Esophagus squamous epithelium (tissue), 5 donors: Measurements from ENCODE around the gene ARHGDIA. TPM values are rescaled to one million over a fixed set of nuclear protein-coding genes. Genes with fewer than 3 reads are reported as not detected.

ENCODE experiments used
- DNase-seq: peaks from one replicate; lab custom pipeline; 2025; lab: John Stamatoyannopoulos, UW
- H3K27ac ChIP-seq, 4 donors: fragments of 200-600 bp; sonication (generic); one replicate each; pipeline ENCODE4 v1.5.1; 2016 to 2019; ENCODE audit warnings: mild to moderate bottlenecking in 1 of 4
- H3K27me3 ChIP-seq, 4 donors: fragments of 200-600 bp; sonication (generic); 1 replicate in 3 of 4; 2 replicates in 1 of 4; pipeline versions ENCODE4 v1.5.1 to v1.6.0; 2017 to 2021; ENCODE audit warnings: antibody characterized with exemption in 1 of 4
- H3K36me3 ChIP-seq, 3 donors: fragments of 200-600 bp; sonication (generic); one replicate each; pipeline ENCODE4 v1.5.1; 2016 to 2019
- H3K4me1 ChIP-seq, 3 donors: fragments of 200-600 bp; sonication (generic); one replicate each; pipeline ENCODE4 v1.5.1; 2017 to 2019
- H3K4me3 ChIP-seq, 4 donors: fragments of 200-600 bp; sonication (generic); 1 replicate in 3 of 4; 2 replicates in 1 of 4; pipeline ENCODE4 v1.5.1; 2016 to 2019; ENCODE audit warnings: mild to moderate bottlenecking in 2 of 4, moderate library complexity in 1 of 4
- H3K9me3 ChIP-seq, 3 donors: fragments of 200-600 bp; sonication (generic); one replicate each; pipeline ENCODE4 v1.5.1; 2016 to 2019
- CTCF ChIP-seq, 6 experiments: fragments of 450-650 bp in 4 of 6; fragments of 200-600 bp in 2 of 6; sonication (generic) in 2 of 6; IDR thresholded peaks; one replicate each; pipeline ENCODE4 v1.5.1; 2016 to 2019; ENCODE audit warnings: antibody characterized with exemption in 6 of 6, mild to moderate bottlenecking in 4 of 6, moderate library complexity in 4 of 6
- POLR2A ChIP-seq, 4 donors: fragments of 450-650 bp; IDR thresholded peaks; one replicate each; pipeline ENCODE4 v1.6.1; 2017; ENCODE audit warnings: antibody characterized with exemption in 4 of 4, mild to moderate bottlenecking in 4 of 4, moderate library complexity in 3 of 4
- WGBS, 2 donors: methylation state at CpG; one replicate each; pipeline ENCODE4 v1.1.5; 2018; 5-methylcytosine and 5-hydroxymethylcytosine counted together
- intact Hi-C: fragments of 100-400 bp; cut with DNase I; formaldehyde crosslinking; loops from one replicate; pipeline ENCODE4 v1.15.0; 2022
- total RNA-seq, 4 donors: library from RNA; depleted of rRNA; stranded (reverse); fragments of >200 nt; gene quantifications; one replicate each; pipeline ENCODE4 v1.1.0, GENCODE V29; 2016
- donor health status: DM: yes; HTN: yes; CAD: no.

The ARHGDIA gene
- total RNA-seq, 4 donors from 2014 or later = 166 to 239 (median 176) TPM

- TF ChIP-seq CTCF (IDR thresholded peaks at IDR 0.05) (no peak), POLR2A (IDR thresholded peaks at IDR 0.05) (no peak)
- whole genome bisulfite sequencing, 2 donors = 15 to 56% methylated on average over 5 to 21 of the region's 69 CpGs
- peaks cover 33 to 68% (median 43%) of the 10 kb centered on the region in 3 donors for H3K36me3 ChIP-seq
- DNase-seq = no peak
- intact Hi-C loops = no loop called here
- H3K4me1 ChIP-seq = peaks cover 22 to 52% (median 26%) of the 10 kb centered on the region in 3 donors
- no peaks in the 10 kb centered on the region for H3K27me3 ChIP-seq
- H3K9me3 ChIP-seq = no peaks in the 10 kb centered on the region
- peak overlapping the region; percentile 64 to 99 (median 78) for H3K4me3 ChIP-seq
- peak overlapping the region; percentile 87 to 98 (median 94) for H3K27ac ChIP-seq
These were observed 19.5 kb upstream of the ARHGDIA start for GRCh38 chr17:81890447-81891302.

GRCh38 chr17:81889602-81890001 lies 18.5 kb upstream of the ARHGDIA start:
- H3K36me3 ChIP-seq = peaks cover 36 to 68% (median 37%) of the 10 kb centered on the region in 3 donors
- TF ChIP-seq POLR2A (IDR thresholded peaks at IDR 0.05) (no peak), CTCF (IDR thresholded peaks at IDR 0.05) (no peak)
- no peak for DNase-seq

GRCh38 chr17:81888988-81889595 lies 18.0 kb upstream of the ARHGDIA start:
- Histone ChIP-seq H3K9me3 (no peaks in the 10 kb centered on the region), H3K36me3 (peaks cover 36 to 68% (median 38%) of the 10 kb centered on the region in 3 donors), H3K4me1 (peaks cover 26 to 66% (median 31%) of the 10 kb centered on the region in 3 donors), H3K27ac (peak overlapping the region in 1 of 4 donors; percentile 87), H3K27me3 (no peaks in the 10 kb centered on the region), H3K4me3 (no peak overlapping the region)
- 85 to 89% methylated on average over 11 to 14 of the region's 16 CpGs for WGBS, 2 donors
- intact Hi-C loops = no loop called here
- TF ChIP-seq CTCF (IDR thresholded peaks at IDR 0.05) (no peak), POLR2A (IDR thresholded peaks at IDR 0.05) (no peak)
- no peak for DNase-seq

More at GRCh38 chr17:81889602-81890001, 18.5 kb upstream of the ARHGDIA start:
- H3K4me1 ChIP-seq = peaks cover 26 to 63% (median 31%) of the 10 kb centered on the region in 3 donors
- H3K27ac ChIP-seq = peak overlapping the region in 1 of 4 donors; percentile 87
- intact Hi-C loops = no loop called here
- H3K27me3 ChIP-seq = no peaks in the 10 kb centered on the region
- peak overlapping the region in 1 of 4 donors; percentile 64 for H3K4me3 ChIP-seq
- 80 to 100% methylated on average over 4 to 8 of the region's 9 CpGs for WGBS, 2 donors
- no peaks in the 10 kb centered on the region for H3K9me3 ChIP-seq

- Histone ChIP-seq H3K4me3 (no peak overlapping the region), H3K36me3 (peaks cover 36 to 71% (median 38%) of the 10 kb centered on the region in 3 donors), H3K27ac (no peak overlapping the region), H3K9me3 (no peaks in the 10 kb centered on the region), H3K4me1 (peaks cover 26 to 65% (median 31%) of the 10 kb centered on the region in 3 donors), H3K27me3 (no peaks in the 10 kb centered on the region)
- no peak for TF ChIP-seq POLR2A (IDR thresholded peaks at IDR 0.05)
- TF ChIP-seq CTCF (IDR thresholded peaks at IDR 0.05) = no peak
- WGBS, 2 donors = 90 to 93% methylated on average over 18 to 32 of the region's 44 CpGs
- intact Hi-C loops = no loop called here
- no peak for DNase-seq
These were observed 17.2 kb upstream of the ARHGDIA start for GRCh38 chr17:81888105-81888987.
